CD4-positive, CD25-positive, alpha-beta regulatory T cell (primary cell): ENCODE results near the gene CTAG1B. TPM values are rescaled to one million over a fixed set of nuclear protein-coding genes. Genes with fewer than 3 reads are reported as not detected.
"Not testable (repeated sequence)": the region's sequence is repeated elsewhere in the genome, so short reads cannot be mapped to it uniquely, and the experiment has no call there.

Experiments used
- ATAC-seq, 2 donors: fragments of 150-1000 bp; cut with Tn5 transposase; one replicate each; pipeline ENCODE4 v1.10.0; 2021; ENCODE audit warnings: low read depth in 2 of 2, moderate number of reproducible peaks in 2 of 2, moderate library complexity in 1 of 2
- DNase-seq, 3 donors: peaks; one replicate each; pipeline versions ENCODE4 v3.0.0 to v3.0.0-alpha.2; 2012 to 2022; ENCODE audit warnings: mixed read lengths in 1 of 3
- H3K27ac ChIP-seq: one replicate; pipeline ENCODE4 v1.7.0; 2013; ENCODE audit warnings: mild to moderate bottlenecking, low read length; ENCODE audit not compliant: insufficient read depth, poor library complexity, severe bottlenecking
- H3K27me3 ChIP-seq: one replicate; pipeline ENCODE4 v1.7.0; 2013; ENCODE audit warnings: low read length; ENCODE audit not compliant: control insufficient read depth, insufficient read depth
- H3K36me3 ChIP-seq: one replicate; pipeline ENCODE4 v1.7.0; 2013; ENCODE audit warnings: mild to moderate bottlenecking, low read length, moderate library complexity; ENCODE audit not compliant: control insufficient read depth, insufficient read depth
- H3K4me1 ChIP-seq: 2 replicates; pipeline ENCODE4 v1.7.0; 2013; ENCODE audit warnings: mild to moderate bottlenecking, low read length; ENCODE audit not compliant: insufficient read depth, control insufficient read depth, poor library complexity, severe bottlenecking
- H3K4me3 ChIP-seq: one replicate; pipeline ENCODE4 v1.7.0; 2013; ENCODE audit warnings: low read depth, mild to moderate bottlenecking, low read length, moderate library complexity
- H3K9me3 ChIP-seq, 2 experiments: 1 replicate in 1 of 2; 2 replicates in 1 of 2; pipeline ENCODE4 v1.7.0; 2013; ENCODE audit warnings: low read length in 2 of 2, mild to moderate bottlenecking in 1 of 2, moderate library complexity in 1 of 2; ENCODE audit not compliant: control insufficient read depth in 2 of 2
- H3K27ac Mint-ChIP-seq, 3 donors: one replicate each; pipeline ENCODE4 v1.8.0; 2020 to 2022; ENCODE audit warnings: mild to moderate bottlenecking in 3 of 3, mixed read lengths in 3 of 3, moderate library complexity in 2 of 3
- H3K27me3 Mint-ChIP-seq: one replicate; pipeline ENCODE4 v1.8.0; 2022; ENCODE audit warnings: mild to moderate bottlenecking, mixed read lengths
- H3K36me3 Mint-ChIP-seq: one replicate; pipeline ENCODE4 v1.8.0; 2020; ENCODE audit warnings: mixed read lengths
- H3K4me1 Mint-ChIP-seq, 4 donors: one replicate each; pipeline ENCODE4 v1.8.0; 2020 to 2022; ENCODE audit warnings: mixed read lengths in 4 of 4, mild to moderate bottlenecking in 1 of 4
- H3K4me3 Mint-ChIP-seq, 4 donors: one replicate each; pipeline ENCODE4 v1.8.0; 2020 to 2022; ENCODE audit warnings: mild to moderate bottlenecking in 4 of 4, mixed read lengths in 4 of 4, moderate library complexity in 3 of 4
- H3K9me3 Mint-ChIP-seq, 7 donors: one replicate each; pipeline ENCODE4 v1.8.0; 2020 to 2022; ENCODE audit warnings: mixed read lengths in 7 of 7, mild to moderate bottlenecking in 3 of 7, moderate library complexity in 2 of 7
- polyA plus RNA-seq, 4 donors: library from polyadenylated mRNA; unstranded; fragments of 300-500 nt; fragmentation: Illumina TruSeq; gene quantifications; one replicate each; pipeline ENCODE4 v1.2.3, GENCODE V29; 2021
- total RNA-seq: library from RNA; stranded (reverse); gene quantifications from one replicate; pipeline ENCODE4 v1.2.3, GENCODE V29; 2022

Gene CTAG1B
- total and polyA plus RNA-seq, 5 donors from 2014 or later, result not detected

GRCh38 chrX:154595559-154596249, 23.4 kb downstream of the CTAG1B start:
- Mint-ChIP-seq H3K4me3 (no peak overlapping the region), H3K9me3 (peaks cover 0 to 5% (median 0%) of the 10 kb centered on the region in 7 donors), H3K27ac (no peak overlapping the region), H3K4me1 (no peaks in the 10 kb centered on the region), H3K27me3 (peaks cover 17% of the 10 kb centered on the region), H3K36me3 (no peaks in the 10 kb centered on the region)
- no peaks in the 10 kb centered on the region for H3K36me3 ChIP-seq
- H3K27ac ChIP-seq, result no peak overlapping the region
- no peak overlapping the region for H3K4me3 ChIP-seq
- ATAC-seq (no peak), DNase-seq (no peak)
- H3K27me3 ChIP-seq, result no peaks in the 10 kb centered on the region
- no peaks in the 10 kb centered on the region for H3K4me1 ChIP-seq
- H3K9me3 ChIP-seq, result no peaks in the 10 kb centered on the region

GRCh38 chrX:154594491-154594890, 24.6 kb downstream of the CTAG1B start:
- Histone ChIP-seq H3K27ac (no peak overlapping the region), H3K9me3 (no peaks in the 10 kb centered on the region), H3K4me1 (no peaks in the 10 kb centered on the region), H3K27me3 (no peaks in the 10 kb centered on the region), H3K4me3 (no peak overlapping the region), H3K36me3 (no peaks in the 10 kb centered on the region)
- ATAC-seq (no peak), DNase-seq (no peak)
- no peaks in the 10 kb centered on the region for H3K4me1 Mint-ChIP-seq
- H3K36me3 Mint-ChIP-seq, result no peaks in the 10 kb centered on the region
- H3K27me3 Mint-ChIP-seq, result peaks cover 13% of the 10 kb centered on the region
- no peak overlapping the region for H3K27ac Mint-ChIP-seq
- H3K4me3 Mint-ChIP-seq, result no peak overlapping the region
- peaks cover 0 to 5% (median 0%) of the 10 kb centered on the region in 7 donors for H3K9me3 Mint-ChIP-seq

GRCh38 chrX:154593201-154593600, 25.9 kb downstream of the CTAG1B start:
- Histone ChIP-seq H3K4me1 (no peaks in the 10 kb centered on the region), H3K4me3 (no peak overlapping the region), H3K36me3 (no peaks in the 10 kb centered on the region), H3K27me3 (no peaks in the 10 kb centered on the region), H3K9me3 (no peaks in the 10 kb centered on the region), H3K27ac (no peak overlapping the region)
- no peak for DNase-seq
- Mint-ChIP-seq H3K27ac (no peak overlapping the region), H3K4me1 (no peaks in the 10 kb centered on the region), H3K36me3 (no peaks in the 10 kb centered on the region), H3K9me3 (peaks cover 0 to 5% (median 0%) of the 10 kb centered on the region in 7 donors), H3K27me3 (peaks cover 13% of the 10 kb centered on the region), H3K4me3 (no peak overlapping the region)
- ATAC-seq, result no peak

GRCh38 chrX:154592505-154592904, 26.6 kb downstream of the CTAG1B start:
- H3K27ac Mint-ChIP-seq, result no peak overlapping the region
- no peaks in the 10 kb centered on the region for H3K9me3 ChIP-seq
- DNase-seq (no peak), ATAC-seq (no peak)
- no peak overlapping the region for H3K4me3 ChIP-seq
- H3K4me1 Mint-ChIP-seq, result no peaks in the 10 kb centered on the region
- no peaks in the 10 kb centered on the region for H3K36me3 ChIP-seq
- no peaks in the 10 kb centered on the region for H3K27me3 ChIP-seq
- H3K36me3 Mint-ChIP-seq, result no peaks in the 10 kb centered on the region
- peaks cover 0 to 5% (median 0%) of the 10 kb centered on the region in 7 donors for H3K9me3 Mint-ChIP-seq
- peaks cover 13% of the 10 kb centered on the region for H3K27me3 Mint-ChIP-seq
- H3K4me1 ChIP-seq, result no peaks in the 10 kb centered on the region
- no peak overlapping the region for H3K4me3 Mint-ChIP-seq
- no peak overlapping the region for H3K27ac ChIP-seq

GRCh38 chrX:154590415-154590814, 28.7 kb downstream of the CTAG1B start:
- not testable (repeated sequence) for H3K9me3 ChIP-seq, H3K4me3 Mint-ChIP-seq, H3K4me1 ChIP-seq, H3K27me3 ChIP-seq, H3K27me3 Mint-ChIP-seq, DNase-seq, H3K27ac Mint-ChIP-seq, H3K4me1 Mint-ChIP-seq, H3K27ac ChIP-seq, H3K36me3 ChIP-seq, ATAC-seq, H3K9me3 Mint-ChIP-seq, H3K36me3 Mint-ChIP-seq, H3K4me3 ChIP-seq

GRCh38 chrX:154584585-154585183, 34.4 kb downstream of the CTAG1B start, which contains the start of gene CTAG1A:
Gene CTAG1A, plus strand, starts transcription at chrX:154585133. Its CDS starts 74 bp downstream, at chrX:154585207.
- not testable (repeated sequence) for H3K27me3 Mint-ChIP-seq, H3K27me3 ChIP-seq, ATAC-seq, H3K9me3 Mint-ChIP-seq, H3K9me3 ChIP-seq, H3K4me1 ChIP-seq, H3K27ac Mint-ChIP-seq, H3K4me3 Mint-ChIP-seq, DNase-seq, H3K36me3 Mint-ChIP-seq, H3K4me1 Mint-ChIP-seq, H3K27ac ChIP-seq, H3K4me3 ChIP-seq, H3K36me3 ChIP-seq

- H3K36me3 ChIP-seq, H3K27ac ChIP-seq, H3K27me3 Mint-ChIP-seq, H3K4me3 ChIP-seq, H3K27me3 ChIP-seq, H3K4me3 Mint-ChIP-seq, ATAC-seq, DNase-seq, H3K9me3 ChIP-seq, H3K4me1 ChIP-seq, H3K4me1 Mint-ChIP-seq, H3K9me3 Mint-ChIP-seq, H3K27ac Mint-ChIP-seq, H3K36me3 Mint-ChIP-seq: not testable (repeated sequence)
These were observed 36.1 kb downstream of the CTAG1B start for GRCh38 chrX:154582994-154583393.

GRCh38 chrX:154575076-154575475, 44.0 kb downstream of the CTAG1B start:
- DNase-seq, H3K4me1 Mint-ChIP-seq, H3K4me3 Mint-ChIP-seq: not testable (repeated sequence)

More at GRCh38 chrX:154575076-154575475, 44.0 kb downstream of the CTAG1B start:
- H3K27me3 Mint-ChIP-seq, ATAC-seq, H3K36me3 Mint-ChIP-seq, H3K4me3 ChIP-seq, H3K27ac Mint-ChIP-seq, H3K36me3 ChIP-seq, H3K27ac ChIP-seq, H3K9me3 Mint-ChIP-seq, H3K9me3 ChIP-seq, H3K4me1 ChIP-seq, H3K27me3 ChIP-seq: not testable (repeated sequence)
